Measurements from ENCODE around the gene GRK1. TPM values are rescaled to one million over a fixed set of nuclear protein-coding genes. Genes with fewer than 3 reads are reported as not detected.

The GRK1 gene
- total and polyA plus RNA-seq, 8 donors: 0.02 to 0.04 TPM; not detected in 6

- peak in 3 of 6 donors; percentile 2 to 31 (median 25) for DNase-seq
- H3K4me1 ChIP-seq: no peaks in the 10 kb centered on the region
These were observed 34.1 kb upstream of the GRK1 start for GRCh38 chr13:113632706-113633484.

DNA sequence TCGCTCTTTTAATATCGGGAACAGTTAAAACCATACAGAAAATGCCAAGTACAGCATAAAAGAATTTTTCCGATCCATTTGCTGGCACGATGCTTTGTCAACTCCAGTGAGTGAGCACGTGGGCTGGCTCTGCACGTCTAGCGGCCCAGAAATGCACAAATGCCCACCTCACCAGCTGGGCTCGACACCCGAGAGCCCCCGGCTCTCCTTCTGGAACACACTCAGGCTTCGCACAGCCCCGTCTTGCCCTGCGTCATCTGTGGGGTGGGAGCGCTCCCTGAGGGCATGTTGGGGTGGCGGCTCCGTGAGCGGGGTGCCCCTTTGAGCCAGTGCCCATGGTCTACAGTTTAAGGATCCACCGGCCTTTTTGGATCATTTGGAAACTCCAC is 33.5 kb upstream of the GRK1 start:
- intact Hi-C loops (cut with DNase I): no loop called here
- no peak for FAIRE-seq
- Histone ChIP-seq H3K9me3 (no peaks in the 10 kb centered on the region), H3K4me1 (no peaks in the 10 kb centered on the region), H3K4me3 (no peak overlapping the region), H3K27ac (no peak overlapping the region), H3K36me3 (peaks cover 0 to 18% (median 4%) of the 10 kb centered on the region in 3 donors), H3K27me3 (no peaks in the 10 kb centered on the region)
- 95 to 96% methylated on average over 18 of the region's 18 CpGs for WGBS, 2 donors
- ATAC-seq: no peak
- TF ChIP-seq, protein P1, sequence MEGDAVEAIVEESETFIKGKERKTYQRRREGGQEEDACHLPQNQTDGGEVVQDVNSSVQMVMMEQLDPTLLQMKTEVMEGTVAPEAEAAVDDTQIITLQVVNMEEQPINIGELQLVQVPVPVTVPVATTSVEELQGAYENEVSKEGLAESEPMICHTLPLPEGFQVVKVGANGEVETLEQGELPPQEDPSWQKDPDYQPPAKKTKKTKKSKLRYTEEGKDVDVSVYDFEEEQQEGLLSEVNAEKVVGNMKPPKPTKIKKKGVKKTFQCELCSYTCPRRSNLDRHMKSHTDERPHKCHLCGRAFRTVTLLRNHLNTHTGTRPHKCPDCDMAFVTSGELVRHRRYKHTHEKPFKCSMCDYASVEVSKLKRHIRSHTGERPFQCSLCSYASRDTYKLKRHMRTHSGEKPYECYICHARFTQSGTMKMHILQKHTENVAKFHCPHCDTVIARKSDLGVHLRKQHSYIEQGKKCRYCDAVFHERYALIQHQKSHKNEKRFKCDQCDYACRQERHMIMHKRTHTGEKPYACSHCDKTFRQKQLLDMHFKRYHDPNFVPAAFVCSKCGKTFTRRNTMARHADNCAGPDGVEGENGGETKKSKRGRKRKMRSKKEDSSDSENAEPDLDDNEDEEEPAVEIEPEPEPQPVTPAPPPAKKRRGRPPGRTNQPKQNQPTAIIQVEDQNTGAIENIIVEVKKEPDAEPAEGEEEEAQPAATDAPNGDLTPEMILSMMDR (IDR thresholded peaks at IDR 0.05): no peak
- DNase-seq: peak in 3 of 6 donors; percentile 4 to 39 (median 28)

More at GRCh38 chr13:113632706-113633484, 34.1 kb upstream of the GRK1 start:
- TF ChIP-seq, protein P1 (IDR thresholded peaks at IDR 0.05): no peak
- H3K27ac ChIP-seq: no peak overlapping the region
- WGBS, 2 donors: 95% methylated on average over 37 to 38 of the region's 38 CpGs
- intact Hi-C loops (cut with DNase I): no loop called here
- no peaks in the 10 kb centered on the region for H3K9me3 ChIP-seq
- ATAC-seq (no peak), FAIRE-seq (no peak)
- peaks cover 0 to 18% (median 4%) of the 10 kb centered on the region in 3 donors for H3K36me3 ChIP-seq
- H3K4me3 ChIP-seq: no peak overlapping the region
- H3K27me3 ChIP-seq: no peaks in the 10 kb centered on the region

- no peaks in the 10 kb centered on the region for H3K4me1 ChIP-seq
- H3K9me3 ChIP-seq: no peaks in the 10 kb centered on the region
- no peaks in the 10 kb centered on the region for H3K27me3 ChIP-seq
- DNase-seq (peak in 1 of 6 donors; percentile 12), FAIRE-seq (no peak), ATAC-seq (no peak)
- no peak overlapping the region for H3K27ac ChIP-seq
- intact Hi-C loops (cut with DNase I): no loop called here
- no peak overlapping the region for H3K4me3 ChIP-seq
- peaks cover 0 to 18% (median 4%) of the 10 kb centered on the region in 3 donors for H3K36me3 ChIP-seq
- TF ChIP-seq, protein P1 (IDR thresholded peaks at IDR 0.05): no peak
- 94 to 95% methylated on average over 16 of the region's 16 CpGs for WGBS, 2 donors
These were observed 32.6 kb upstream of the GRK1 start for GRCh38 chr13:113634279-113635047.

- Histone ChIP-seq H3K27ac (no peak overlapping the region), H3K27me3 (no peaks in the 10 kb centered on the region), H3K36me3 (peaks cover 0 to 18% (median 4%) of the 10 kb centered on the region in 3 donors), H3K9me3 (no peaks in the 10 kb centered on the region), H3K4me3 (no peak overlapping the region), H3K4me1 (no peaks in the 10 kb centered on the region)
- ATAC-seq (no peak), FAIRE-seq (no peak), DNase-seq (peak in 3 of 6 donors; percentile 6 to 62 (median 33))
- WGBS, 2 donors: 93 to 98% methylated on average over 7 of the region's 7 CpGs
- intact Hi-C loops (cut with DNase I): no loop called here
- TF ChIP-seq, protein P1 (IDR thresholded peaks at IDR 0.05): no peak
These were observed 32.0 kb upstream of the GRK1 start for GRCh38 chr13:113635048-113635420.

Measured in pancreas (tissue), 10 donors.